GM12878 (cell line): Measurements from ENCODE around the gene STARD10. TPM values are rescaled to one million over a fixed set of nuclear protein-coding genes. Genes with fewer than 3 reads are reported as not detected.
A peak's percentile ranks its signal among the peaks of the same experiment; 100 is the strongest.

Source experiments
- ATAC-seq: fragments of 200-7000 bp; cut with Tn5 transposase; 3 replicates; pipeline ENCODE4 v1.9.1; 2020; ENCODE audit warnings: mild to moderate bottlenecking, moderate library complexity
- BruUV-seq: library from RNA; stranded (reverse); fragments of 400-500 nt; replicated peaks from 2 replicates; lab custom pipeline; 2021; lab: Mats Ljungman, UMichigan
- CTCF ChIA-PET: fragments of 300-600 bp; sonication (Branson Sonifier 250); formaldehyde crosslinking; extraction: SDS; loops from one replicate; lab custom pipeline; 2021; ENCODE audit warnings: inconsistent platforms; lab: Yijun Ruan, JAX
- POLR2A ChIA-PET: fragments of 350-600 bp; formaldehyde crosslinking; extraction: SDS; loops from one replicate; lab custom pipeline; 2021; ENCODE audit warnings: inconsistent platforms; lab: Charles Lee
- RAD21 ChIA-PET: fragments of 300-600 bp; sonication (Branson Sonifier 250); formaldehyde crosslinking; loops from one replicate; lab custom pipeline; 2023; ENCODE audit warnings: antibody characterized with exemption; ENCODE audit not compliant: unreplicated experiment; lab: Charles Lee
- SMC1A ChIA-PET: fragments of 300-600 bp; sonication (Branson Sonifier 250); formaldehyde crosslinking; loops from one replicate; lab custom pipeline; 2023; ENCODE audit not compliant: unreplicated experiment, uncharacterized antibody; lab: Charles Lee
- DNase-seq: peaks from one replicate; pipeline ENCODE4 v3.0.0-alpha.2; 2011; ENCODE audit warnings: low read depth, low spot score
- FAIRE-seq: peaks from 3 replicates; lab custom pipeline; 2011; peaks lifted over from hg19 to GRCh38; lab: Jason Lieb, UNC
- H2AFZ ChIP-seq: 2 replicates; pipeline ENCODE4 v1.6.0; 2011; ENCODE audit warnings: low read depth, low read length, control low read depth; ENCODE audit not compliant: control insufficient read depth
- H3K27ac ChIP-seq: 2 replicates; pipeline ENCODE4 v1.5.1; 2011; ENCODE audit warnings: control low read depth; ENCODE audit not compliant: control insufficient read depth, insufficient read depth
- H3K27me3 ChIP-seq, 2 experiments: replicated peaks in 1 of 2; 2 replicates each; pipeline versions ENCODE4 v1.6.0 to v1.6.1; 2011; ENCODE audit warnings: low read length in 1 of 2; ENCODE audit not compliant: control insufficient read depth in 2 of 2, insufficient read depth in 2 of 2
- H3K36me3 ChIP-seq, 2 experiments: 2 replicates each; pipeline ENCODE4 v1.5.1; 2011; ENCODE audit warnings: low read length in 1 of 2; ENCODE audit not compliant: control insufficient read depth in 2 of 2, insufficient read depth in 2 of 2
- H3K4me1 ChIP-seq: 2 replicates; pipeline ENCODE4 v1.6.1; 2011; ENCODE audit warnings: mild to moderate bottlenecking, low read length, moderate library complexity, mixed read lengths; ENCODE audit not compliant: control insufficient read depth, insufficient read depth
- H3K4me2 ChIP-seq: 2 replicates; pipeline ENCODE4 v1.6.0; 2011; ENCODE audit warnings: control low read depth; ENCODE audit not compliant: control insufficient read depth, insufficient read depth
- H3K4me3 ChIP-seq: fragments of 200-600 bp; sonication (generic); 2 replicates; pipeline ENCODE4 v1.5.1; 2016
- H3K79me2 ChIP-seq: 2 replicates; pipeline ENCODE4 v1.6.0; 2011; ENCODE audit warnings: low read length; ENCODE audit not compliant: control insufficient read depth, insufficient read depth
- H3K9ac ChIP-seq: 2 replicates; pipeline ENCODE4 v1.8.0; 2011; ENCODE audit warnings: low read length, control low read depth, mixed read lengths; ENCODE audit not compliant: control insufficient read depth, insufficient read depth
- H3K9me3 ChIP-seq: replicated peaks from 3 replicates; pipeline ENCODE4 v1.5.1; 2011; ENCODE audit warnings: mild to moderate bottlenecking, low read length; ENCODE audit not compliant: control insufficient read depth, insufficient read depth
- H4K20me1 ChIP-seq: 2 replicates; pipeline ENCODE4 v1.6.0; 2011; ENCODE audit not compliant: control insufficient read depth, insufficient read depth
- CREM ChIP-seq: IDR thresholded peaks from 2 replicates; pipeline ENCODE4 v1.6.1; 2014; ENCODE audit warnings: antibody characterized with exemption, low read depth
- EED ChIP-seq: sonication (generic); IDR thresholded peaks from 2 replicates; pipeline ENCODE4 v1.6.1; 2016; ENCODE audit warnings: antibody characterized with exemption, low read depth
- ELK1 ChIP-seq: IDR thresholded peaks from 2 replicates; pipeline ENCODE4 v1.6.1; 2012; ENCODE audit warnings: low read depth, low read length, improper control_type of control experiment
- ETV6 ChIP-seq, 2 experiments: fragments of 450-650 bp in 1 of 2; IDR thresholded peaks in 1 of 2; conservative IDR thresholded peaks in 1 of 2; 2 replicates each; pipeline ENCODE4 v1.6.1; 2014; ENCODE audit warnings: antibody characterized with exemption in 1 of 2, borderline replicate concordance in 1 of 2, low read depth in 1 of 2, mild to moderate bottlenecking in 1 of 2, moderate library complexity in 1 of 2
- FOXK2 ChIP-seq: fragments of 450-650 bp; IDR thresholded peaks from 2 replicates; pipeline ENCODE4 v1.6.1; 2017; ENCODE audit warnings: mild to moderate bottlenecking, moderate library complexity
- HDGF ChIP-seq: fragments of 450-650 bp; IDR thresholded peaks from 2 replicates; pipeline ENCODE4 v1.6.1; 2016; ENCODE audit warnings: antibody characterized with exemption
- IKZF2 ChIP-seq, 2 experiments: fragments of 450-650 bp; IDR thresholded peaks; 2 replicates each; pipeline ENCODE4 v1.6.1; 2017; ENCODE audit warnings: mild to moderate bottlenecking in 2 of 2, moderate library complexity in 2 of 2
- IRF3 ChIP-seq: fragments of 450-650 bp; IDR thresholded peaks from 2 replicates; pipeline ENCODE4 v1.6.1; 2014; ENCODE audit warnings: mild to moderate bottlenecking
- JUND ChIP-seq: IDR thresholded peaks from 2 replicates; pipeline ENCODE4 v1.6.1; 2012; ENCODE audit warnings: low read depth, mild to moderate bottlenecking, low read length, improper control_type of control experiment, moderate library complexity
- KAT2A ChIP-seq: conservative IDR thresholded peaks from 2 replicates; pipeline ENCODE4 v1.6.1; 2011; ENCODE audit warnings: low read depth, low read length; ENCODE audit not compliant: control insufficient read depth
- MEF2B ChIP-seq: fragments of 450-650 bp; IDR thresholded peaks from 2 replicates; pipeline ENCODE4 v1.6.1; 2018; ENCODE audit warnings: mild to moderate bottlenecking, moderate library complexity; ENCODE audit not compliant: partially characterized antibody, poor library complexity, severe bottlenecking
- MLLT1 ChIP-seq: fragments of 450-650 bp; IDR thresholded peaks from 2 replicates; pipeline ENCODE4 v1.6.1; 2016; ENCODE audit warnings: mild to moderate bottlenecking
- MYB ChIP-seq: fragments of 150-350 bp; IDR thresholded peaks from 2 replicates; pipeline ENCODE4 v1.6.1; 2014; ENCODE audit warnings: mild to moderate bottlenecking, low read depth, low read length, borderline replicate concordance
- PBX3 ChIP-seq: IDR thresholded peaks from 2 replicates; pipeline ENCODE4 v1.6.1; 2011; ENCODE audit warnings: mild to moderate bottlenecking, low read depth, low read length, moderate library complexity; ENCODE audit not compliant: insufficient replicate concordance
- RAD51 ChIP-seq: fragments of 450-650 bp; IDR thresholded peaks from 2 replicates; pipeline ENCODE4 v1.6.1; 2016; ENCODE audit warnings: moderate library complexity, mild to moderate bottlenecking, inconsistent platforms
- SMAD5 ChIP-seq: IDR thresholded peaks from 2 replicates; pipeline ENCODE4 v1.6.1; 2016; ENCODE audit warnings: antibody characterized with exemption, low read depth
- TBL1XR1 ChIP-seq: IDR thresholded peaks from 2 replicates; pipeline ENCODE4 v1.6.1; 2012; ENCODE audit warnings: low read depth, low read length, improper control_type of control experiment
- YY1 ChIP-seq: IDR thresholded peaks from 2 replicates; pipeline ENCODE4 v1.6.1; 2011; ENCODE audit warnings: low read depth, mild to moderate bottlenecking, low read length
- WGBS: methylation state at CpG from one replicate; pipeline ENCODE4 v1.1.6; 2016; ENCODE audit warnings: low lambda C conversion rate; ENCODE audit not compliant: insufficient replicate concordance, insufficient coverage; ENCODE audit errors: missing lambda C conversion rate; 5-methylcytosine and 5-hydroxymethylcytosine counted together
- in situ Hi-C: fragments of 300-500 bp; cut with MboI; formaldehyde crosslinking; loops from 9 replicates; pipeline ENCODE4 v1.14.3; 2018; ENCODE audit warnings: mixed read lengths
- intact Hi-C: fragments of 100-400 bp; cut with micrococcal nuclease; formaldehyde crosslinking; loops from one replicate; pipeline ENCODE4 v1.14.2; 2022; ENCODE audit not compliant: unreplicated experiment
- polyA plus RNA-seq, 11 experiments: library from polyadenylated mRNA; depleted of rRNA in 4 of 11; unstranded in 6 of 11; stranded (reverse) in 5 of 11; fragments of >200 nt; fragmentation: Nextera tagmentation in 4 of 11; fragmentation: Illumina TruSeq in 1 of 11; extraction: Ambion mirVana in 4 of 11; extraction: Trizol in 1 of 11; gene quantifications; 1 replicate in 1 of 11; 2 replicates in 10 of 11; pipeline versions ENCODE4 v1.2.1 to v1.2.3, GENCODE V29; 2011 to 2016; ENCODE audit warnings: inconsistent platforms in 2 of 11, missing spikeins in 2 of 11, low read depth in 1 of 11
- total RNA-seq, 4 experiments: library from RNA; depleted of rRNA in 3 of 4; stranded (reverse); fragments of >200 nt in 3 of 4; fragmentation: Illumina TruSeq in 1 of 4; extraction: Trizol in 1 of 4; gene quantifications; 2 replicates each; pipeline versions ENCODE4 v1.2.1 to v1.2.3, GENCODE V29; 2013 to 2021

STARD10 gene
- total and polyA plus RNA-seq, 10 of the 15 experiments (the other 5 are each of a cell fraction or from before 2014, with no cell fraction given) = 0.15 to 43.2 (median 23.1) TPM

GRCh38 chr11:72736452-72737069, 57.3 kb downstream of the STARD10 start:
- peaks cover 54% of the 10 kb centered on the region for H3K4me1 ChIP-seq
- no peak for FAIRE-seq
- peak overlapping the region; percentile 54 for H3K9ac ChIP-seq
- peaks cover 64% of the 10 kb centered on the region for H3K79me2 ChIP-seq
- H3K27ac ChIP-seq = peak overlapping the region; percentile 72
- H4K20me1 ChIP-seq = no peaks in the 10 kb centered on the region
- H3K9me3 ChIP-seq = peaks cover under 1% of the 10 kb centered on the region; the same call in 1 of the 3 replicates
- BruUV-seq = no TSS peak
- H2AFZ ChIP-seq = no peak overlapping the region; the same call in 1 of the 2 replicates
- ChIA-PET RAD21 (interaction anchor here (0.6 to 2.9 kb wide), 3 partner anchors 9 to 58 kb away, joined by 3 to 15 read pairs (median 13); partner anchors contain the start of gene STARD10), SMC1A (interaction anchor here (0.9 to 5.8 kb wide), 9 partner anchors 7 to 416 kb away, joined by 3 to 41 read pairs (median 6); partner anchors contain the start of gene STARD10), CTCF (interaction anchor here (1.1 to 7.5 kb wide), 4 partner anchors 9 to 553 kb away, joined by 3 to 89 read pairs (median 34); partner anchors contain the start of gene STARD10), POLR2A (interaction anchor here (0.8 to 1.8 kb wide), 6 partner anchors 9 to 79 kb away, joined by 3 to 9 read pairs (median 6); no protein-coding TSS in a partner anchor)
- in situ Hi-C loops (no loop called here), intact Hi-C loops (no loop called here)
- H3K4me3 ChIP-seq = peak overlapping the region; percentile 25
- DNase-seq = no peak
- 9% methylated on average over 5 of the region's 5 CpGs for WGBS
- H3K36me3 ChIP-seq = peaks cover 0 to 2% of the 10 kb centered on the region in 2 experiments; a peak in 3 of 4 replicates
- ATAC-seq = peak; percentile 26
- H3K27me3 ChIP-seq = no peaks in the 10 kb centered on the region
- H3K4me2 ChIP-seq = peak overlapping the region; percentile 69
- TF ChIP-seq HDGF (peak; percentile 91), SMAD5 (no peak), PBX3 (peak; percentile 39), EED (0 out of 2 replicates have a peak, but pooled peaks have one; percentile 29), TBL1XR1 (no peak), CREM (peak; percentile 50; the same call in 1 of the 2 replicates), YY1 (no peak), MEF2B (no peak), MYB (no peak), MLLT1 (0 out of 2 replicates have a peak, but pooled peaks have one; percentile 39), ELK1 (0 out of 2 replicates have a peak, but pooled peaks have one; percentile 28), RAD51 (no peak), JUND (no peak), ETV6 (conservative IDR thresholded peaks at IDR 0.05 in 1 of 2, IDR thresholded peaks at IDR 0.05 in 1 of 2; ENCODE audit: borderline replicate concordance in 1 of 2, low read depth in 1 of 2) (0 out of 4 replicates have a peak, but pooled peaks of 1 of the 2 experiments have one; percentile 10), IRF3 (no peak), KAT2A (no peak), FOXK2 (no peak), IKZF2 (IDR thresholded peaks at IDR 0.05) (peak in 1 of 2 experiments; percentile 30; a peak in 1 of 4 replicates)
